HG02973 (cell line): ENCODE measurements around the gene CMTR2.

Source experiments
- ATAC-seq: cut with Tn5 transposase; IDR thresholded peaks from one replicate; pipeline ENCODE4 v1.9.1; 2021; ENCODE audit warnings: moderate library complexity; ENCODE audit not compliant: unreplicated experiment

CMTR2 gene

DNA sequence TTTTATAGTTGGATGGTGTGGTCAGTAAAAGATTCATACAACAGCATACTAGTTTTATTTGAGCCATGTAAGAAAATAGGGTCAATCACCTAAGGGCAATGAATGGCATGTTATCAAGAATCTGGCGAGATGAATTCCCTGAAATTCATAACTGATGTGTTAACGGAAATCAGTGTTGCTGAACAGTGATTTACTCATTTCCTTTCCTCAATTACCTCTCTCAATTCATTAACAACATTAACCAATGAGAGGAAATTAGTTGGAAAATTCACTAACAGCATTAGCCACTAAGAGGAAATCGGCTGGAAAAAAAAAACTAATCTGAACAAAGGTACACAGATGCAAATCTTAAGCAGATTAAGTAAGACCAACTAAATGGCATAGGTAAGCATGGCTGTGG lies 6.3 kb downstream of the CMTR2 start:
- ATAC-seq, result no peak

GRCh38 chr16:71276589-71277334 lies 12.4 kb downstream of the CMTR2 start:
- no peak for ATAC-seq

DNA sequence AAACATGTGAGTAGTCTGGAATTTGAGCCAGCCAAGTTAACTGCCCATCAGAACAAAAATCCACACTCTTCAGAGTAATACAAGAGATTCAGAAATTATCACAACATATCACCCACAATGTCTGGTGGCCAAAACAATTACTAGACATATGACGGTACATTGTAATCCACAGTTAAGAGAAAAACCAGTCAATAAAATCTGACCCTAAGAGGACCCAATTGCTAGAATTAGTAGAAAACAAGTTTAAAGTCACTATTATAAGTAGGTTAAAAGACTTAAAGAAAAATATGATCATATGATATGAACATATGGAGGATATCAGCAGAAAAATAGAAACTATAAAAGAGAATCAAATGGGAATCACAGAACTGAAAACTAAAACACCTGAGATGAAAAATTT lies 15.8 kb downstream of the CMTR2 start:
- ATAC-seq, result no peak

- ATAC-seq, result no peak
These were observed 24.9 kb downstream of the CMTR2 start for GRCh38 chr16:71264299-71264698.

- no peak for ATAC-seq
These were observed 25.6 kb downstream of the CMTR2 start for GRCh38 chr16:71263582-71263981.

DNA sequence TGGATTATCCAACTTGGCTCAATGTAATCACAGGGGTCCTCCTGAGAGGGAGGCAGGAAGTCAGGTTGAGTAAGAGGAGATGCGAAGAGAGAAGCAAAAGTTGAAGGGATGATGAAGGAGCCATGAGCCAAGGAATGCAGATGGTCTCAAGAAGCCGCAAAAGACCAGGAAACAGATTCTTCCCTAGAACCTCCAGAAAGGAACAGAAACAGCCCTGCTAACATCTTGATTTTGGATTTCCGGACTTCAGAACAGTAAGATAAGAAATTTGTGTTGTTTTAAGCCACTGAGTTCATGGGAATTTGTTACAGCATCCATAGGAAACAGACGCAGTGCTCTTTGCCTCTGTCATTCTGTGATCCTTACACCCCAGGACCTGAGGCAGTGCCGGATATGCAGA lies 26.8 kb downstream of the CMTR2 start:
- ATAC-seq, result no peak

DNA sequence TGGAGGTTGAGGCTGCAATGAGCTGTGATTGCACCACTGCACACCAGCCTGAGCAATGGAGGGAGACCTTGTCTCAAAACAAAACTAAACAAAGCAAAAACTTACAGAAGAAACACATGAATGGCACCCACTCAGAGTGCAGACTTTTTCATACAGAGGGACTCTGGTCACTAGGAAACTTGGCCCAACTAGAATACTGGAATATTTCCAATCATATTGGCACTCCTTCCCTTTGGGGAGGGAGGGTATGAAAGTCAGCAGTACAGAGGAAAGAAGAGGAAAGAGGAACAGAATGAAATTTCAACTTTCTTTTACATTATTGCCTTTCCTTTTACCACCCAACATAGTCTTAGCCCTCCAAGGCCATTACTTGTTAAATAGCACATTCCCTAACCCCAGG lies 28.2 kb downstream of the CMTR2 start:
- ATAC-seq, result no peak

DNA sequence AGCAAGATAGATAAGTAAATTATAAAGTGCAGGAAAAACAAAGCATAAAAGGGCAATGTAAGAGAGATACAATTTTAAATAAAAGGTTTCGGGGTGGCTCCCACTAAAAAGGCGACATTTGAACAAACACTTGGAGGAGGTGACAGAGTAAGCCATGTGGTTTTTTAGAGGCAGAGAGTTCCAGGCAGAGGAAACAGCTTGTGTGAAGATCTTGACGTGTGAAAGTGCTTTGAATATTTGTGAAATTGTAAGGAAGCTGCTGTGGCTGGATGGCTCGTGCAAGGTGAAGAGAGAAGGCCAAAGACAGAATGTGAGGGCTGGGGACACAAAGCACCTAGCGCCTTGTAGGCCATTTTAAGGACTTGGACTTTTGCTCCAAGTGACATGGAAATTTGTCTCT lies 30.1 kb downstream of the CMTR2 start:
- no peak for ATAC-seq

DNA sequence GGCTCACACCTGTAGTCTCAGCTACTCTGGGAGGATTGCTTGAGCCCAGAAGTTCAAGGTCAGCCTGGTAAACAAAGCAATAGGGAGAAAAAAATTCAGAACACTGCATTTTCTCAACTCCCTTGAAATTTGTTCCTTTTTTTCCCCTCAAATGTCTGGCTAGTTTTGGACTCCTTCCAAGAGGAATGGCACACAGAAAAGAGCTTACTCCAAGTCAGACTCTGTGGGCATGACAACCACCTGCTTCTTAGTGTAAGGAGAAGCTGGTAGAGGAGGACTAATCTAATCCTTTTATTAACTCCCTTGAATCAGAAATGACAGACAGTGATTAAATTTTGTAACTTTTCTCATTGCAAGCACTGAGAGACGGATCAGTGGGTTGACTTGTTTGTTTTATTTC lies 30.8 kb downstream of the CMTR2 start:
- ATAC-seq, result no peak

- no peak for ATAC-seq
These were observed 31.4 kb downstream of the CMTR2 start for GRCh38 chr16:71257768-71258167.

- no peak for ATAC-seq
These were observed 33.5 kb downstream of the CMTR2 start for GRCh38 chr16:71255721-71256120.

- ATAC-seq, result no peak
These were observed 34.2 kb downstream of the CMTR2 start for GRCh38 chr16:71254832-71255525.

DNA sequence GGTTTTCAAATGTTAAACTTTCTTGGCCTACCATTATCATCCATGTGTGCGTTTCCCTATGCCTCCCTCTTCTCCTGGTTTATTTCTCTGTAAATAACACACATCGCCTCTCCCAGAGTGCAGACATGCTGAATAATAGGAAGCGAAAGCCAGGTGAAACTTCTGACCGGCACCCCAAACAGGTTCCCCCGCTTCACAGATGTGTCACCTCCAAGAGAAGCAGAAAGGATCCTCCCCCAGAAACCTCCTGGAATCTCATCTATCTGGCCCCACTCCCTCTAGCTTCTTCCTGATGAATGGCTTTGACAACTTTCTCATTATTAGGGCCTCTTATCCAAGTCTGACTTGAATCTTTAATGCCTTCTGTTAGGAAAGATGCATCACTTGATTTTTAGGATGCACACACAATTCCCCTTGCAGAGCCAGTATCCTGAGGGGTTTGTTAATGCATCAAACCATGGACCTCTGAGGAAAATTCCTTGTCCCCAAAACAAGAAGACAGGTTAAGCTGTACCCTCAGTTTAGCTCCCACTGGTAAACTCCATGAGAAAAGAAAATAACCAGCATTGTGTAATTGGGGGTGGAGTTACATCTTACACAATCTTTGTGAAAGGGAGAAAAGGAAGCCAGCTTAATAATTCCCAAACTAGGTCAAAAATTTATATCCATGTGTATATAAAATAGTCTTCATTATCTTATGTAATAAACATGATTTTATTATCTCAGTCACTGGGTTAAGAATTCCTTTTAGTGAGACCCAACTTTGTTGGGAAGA lies 38.6 kb downstream of the CMTR2 start:
- ATAC-seq, result no peak

GRCh38 chr16:71249399-71249798 lies 39.8 kb downstream of the CMTR2 start:
- no peak for ATAC-seq

GRCh38 chr16:71247478-71247877 lies 41.7 kb downstream of the CMTR2 start:
- no peak for ATAC-seq

GRCh38 chr16:71246309-71246708 lies 42.9 kb downstream of the CMTR2 start:
- no peak for ATAC-seq

GRCh38 chr16:71244521-71244920 lies 44.7 kb downstream of the CMTR2 start:
- no peak for ATAC-seq

DNA sequence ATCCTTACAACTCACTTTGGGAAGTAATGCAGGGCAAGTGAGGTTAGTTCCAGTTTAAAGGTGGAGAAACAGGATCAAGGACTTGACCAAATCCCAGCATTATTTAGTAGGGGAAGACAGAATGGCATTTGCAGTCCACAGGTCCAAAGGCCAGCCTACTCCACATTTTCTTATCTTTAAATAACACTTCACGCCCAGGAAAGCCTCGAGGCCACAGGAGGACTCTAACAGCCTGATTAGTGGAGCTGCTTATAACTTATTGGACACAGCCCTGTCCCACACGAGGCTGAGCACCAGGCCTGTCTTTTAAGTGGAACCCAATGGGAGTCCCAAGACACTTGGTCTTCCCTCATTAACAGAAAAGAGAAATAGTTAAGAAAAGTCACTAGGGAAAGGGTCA lies 46.6 kb downstream of the CMTR2 start:
- ATAC-seq, result no peak

GRCh38 chr16:71242036-71242435 lies 47.2 kb downstream of the CMTR2 start:
- ATAC-seq, result no peak
